Measurements from ENCODE around the gene FKBP8. TPM values are rescaled to one million over a fixed set of nuclear protein-coding genes. Genes with fewer than 3 reads are reported as not detected.

Gene FKBP8
- polyA plus RNA-seq, 1 donor from 2014 or later, result 183 TPM

- TF ChIP-seq SMC3 (conservative IDR thresholded peaks at IDR 0.05; ENCODE audit: poor library complexity) (no peak), EZH2 (IDR thresholded peaks at IDR 0.05; ENCODE audit: borderline replicate concordance, insufficient read depth, low read length, poor library complexity, severe bottlenecking) (no peak), REST (IDR thresholded peaks at IDR 0.05; ENCODE audit: borderline replicate concordance) (no peak), EP300 (conservative IDR thresholded peaks at IDR 0.05; ENCODE audit: poor library complexity, severe bottlenecking) (no peak), POLR2AphosphoS5 (IDR thresholded peaks at IDR 0.05) (no peak), TAF1 (IDR thresholded peaks at IDR 0.05; ENCODE audit: low read depth) (no peak), RAD21 (conservative IDR thresholded peaks at IDR 0.05) (no peak), CTCF (IDR thresholded peaks at IDR 0.05; ENCODE audit: poor library complexity, severe bottlenecking) (no peak), MXI1 (conservative IDR thresholded peaks at IDR 0.05; ENCODE audit: poor library complexity, severe bottlenecking) (no peak)
- H2AFZ ChIP-seq (ENCODE audit: low read depth, low read length), result no peak overlapping the region
- no peak overlapping the region for H3K27ac ChIP-seq (ENCODE audit: low read length)
- H3K4me2 ChIP-seq (ENCODE audit: low read length), result no peak overlapping the region
- H4K20me1 ChIP-seq (ENCODE audit: insufficient read depth), result no peaks in the 10 kb centered on the region
- H3K79me2 ChIP-seq (replicated peaks; ENCODE audit: insufficient read depth, low read length), result no peaks in the 10 kb centered on the region
- H3K27me3 ChIP-seq (ENCODE audit: insufficient read depth, low read depth, low read length), result no peaks in the 10 kb centered on the region
- H3K36me3 ChIP-seq (ENCODE audit: insufficient read depth, low read length), result no peaks in the 10 kb centered on the region
- no peaks in the 10 kb centered on the region for H3F3A ChIP-seq (ENCODE audit: insufficient read depth, low read length, poor library complexity, severe bottlenecking)
- no peaks in the 10 kb centered on the region for H3K9me3 ChIP-seq (ENCODE audit: low read length)
- no peaks in the 10 kb centered on the region for H3K9me2 ChIP-seq (ENCODE audit: insufficient read depth, low read length)
- no peak overlapping the region for H3K9ac ChIP-seq (ENCODE audit: low read length)
- no peak overlapping the region for H3K4me3 ChIP-seq (ENCODE audit: low read length)
Measured at GRCh38 chr19:18586306-18586705, 42.9 kb upstream of the FKBP8 start.

- Histone ChIP-seq H3K79me2 (replicated peaks; ENCODE audit: insufficient read depth, low read length) (no peaks in the 10 kb centered on the region), H3K9me3 (ENCODE audit: low read length) (no peaks in the 10 kb centered on the region), H3K4me3 (ENCODE audit: low read length) (no peak overlapping the region), H2AFZ (ENCODE audit: low read depth, low read length) (no peak overlapping the region), H3K4me2 (ENCODE audit: low read length) (no peak overlapping the region), H3K27ac (ENCODE audit: low read length) (no peak overlapping the region), H3K9me2 (ENCODE audit: insufficient read depth, low read length) (no peaks in the 10 kb centered on the region), H3K9ac (ENCODE audit: low read length) (no peak overlapping the region), H4K20me1 (ENCODE audit: insufficient read depth) (no peaks in the 10 kb centered on the region), H3K27me3 (ENCODE audit: insufficient read depth, low read depth, low read length) (no peaks in the 10 kb centered on the region), H3F3A (ENCODE audit: insufficient read depth, low read length, poor library complexity, severe bottlenecking) (no peaks in the 10 kb centered on the region), H3K36me3 (ENCODE audit: insufficient read depth, low read length) (no peaks in the 10 kb centered on the region)
- TF ChIP-seq EZH2 (IDR thresholded peaks at IDR 0.05; ENCODE audit: borderline replicate concordance, insufficient read depth, low read length, poor library complexity, severe bottlenecking) (no peak), CTCF (IDR thresholded peaks at IDR 0.05; ENCODE audit: poor library complexity, severe bottlenecking) (no peak), RAD21 (conservative IDR thresholded peaks at IDR 0.05) (no peak), TAF1 (IDR thresholded peaks at IDR 0.05; ENCODE audit: low read depth) (no peak), REST (IDR thresholded peaks at IDR 0.05; ENCODE audit: borderline replicate concordance) (no peak), POLR2AphosphoS5 (IDR thresholded peaks at IDR 0.05) (no peak), SMC3 (conservative IDR thresholded peaks at IDR 0.05; ENCODE audit: poor library complexity) (no peak), EP300 (conservative IDR thresholded peaks at IDR 0.05; ENCODE audit: poor library complexity, severe bottlenecking) (no peak), MXI1 (conservative IDR thresholded peaks at IDR 0.05; ENCODE audit: poor library complexity, severe bottlenecking) (no peak)
Measured at GRCh38 chr19:18580311-18580710, 36.9 kb upstream of the FKBP8 start.

Measured in neural cell (in vitro differentiated cells).